Mesothelial cell of epicardium (in vitro differentiated cells): Measurements from ENCODE around the gene PARD3B. TPM values are rescaled to one million over a fixed set of nuclear protein-coding genes. Genes with fewer than 3 reads are reported as not detected.

ENCODE experiments used
- DNase-seq, 2 experiments: peaks; one replicate each; pipeline ENCODE4 v3.0.0; 2021; ENCODE audit warnings: low spot score in 2 of 2; ENCODE audit not compliant: unreplicated experiment in 2 of 2
- H3K27ac Mint-ChIP-seq: 2 replicates; pipeline ENCODE4 v1.8.0; 2021; ENCODE audit warnings: mixed read lengths
- H3K27me3 Mint-ChIP-seq: 2 replicates; pipeline ENCODE4 v1.8.0; 2021; ENCODE audit warnings: low read depth, mixed read lengths
- H3K36me3 Mint-ChIP-seq: 2 replicates; pipeline ENCODE4 v1.8.0; 2021; ENCODE audit warnings: mixed read lengths
- H3K4me1 Mint-ChIP-seq: 2 replicates; pipeline ENCODE4 v1.8.0; 2021; ENCODE audit warnings: mixed read lengths
- H3K4me3 Mint-ChIP-seq: 2 replicates; pipeline ENCODE4 v1.8.0; 2021; ENCODE audit warnings: mild to moderate bottlenecking, moderate library complexity, mixed read lengths
- H3K9me3 Mint-ChIP-seq: 2 replicates; pipeline ENCODE4 v1.8.0; 2021; ENCODE audit warnings: mixed read lengths
- total RNA-seq: library from RNA; stranded (reverse); gene quantifications from 3 replicates; pipeline ENCODE4 v1.2.1, GENCODE V29; 2021
- TF ChIP-seq, protein P1 (sequence below): fragments of 200-600 bp; sonication (generic); IDR thresholded peaks from one replicate; pipeline ENCODE4 v1.5.0; 2021; ENCODE audit warnings: antibody characterized with exemption; ENCODE audit not compliant: unreplicated experiment

The PARD3B gene
- total RNA-seq, 1 donor from 2014 or later, result 23.4 TPM

GRCh38 chr2:205197468-205198139 is 652.3 kb downstream of the PARD3B start:
- TF ChIP-seq, protein P1, sequence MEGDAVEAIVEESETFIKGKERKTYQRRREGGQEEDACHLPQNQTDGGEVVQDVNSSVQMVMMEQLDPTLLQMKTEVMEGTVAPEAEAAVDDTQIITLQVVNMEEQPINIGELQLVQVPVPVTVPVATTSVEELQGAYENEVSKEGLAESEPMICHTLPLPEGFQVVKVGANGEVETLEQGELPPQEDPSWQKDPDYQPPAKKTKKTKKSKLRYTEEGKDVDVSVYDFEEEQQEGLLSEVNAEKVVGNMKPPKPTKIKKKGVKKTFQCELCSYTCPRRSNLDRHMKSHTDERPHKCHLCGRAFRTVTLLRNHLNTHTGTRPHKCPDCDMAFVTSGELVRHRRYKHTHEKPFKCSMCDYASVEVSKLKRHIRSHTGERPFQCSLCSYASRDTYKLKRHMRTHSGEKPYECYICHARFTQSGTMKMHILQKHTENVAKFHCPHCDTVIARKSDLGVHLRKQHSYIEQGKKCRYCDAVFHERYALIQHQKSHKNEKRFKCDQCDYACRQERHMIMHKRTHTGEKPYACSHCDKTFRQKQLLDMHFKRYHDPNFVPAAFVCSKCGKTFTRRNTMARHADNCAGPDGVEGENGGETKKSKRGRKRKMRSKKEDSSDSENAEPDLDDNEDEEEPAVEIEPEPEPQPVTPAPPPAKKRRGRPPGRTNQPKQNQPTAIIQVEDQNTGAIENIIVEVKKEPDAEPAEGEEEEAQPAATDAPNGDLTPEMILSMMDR, result no peak

GRCh38 chr2:205198140-205198525 is 652.9 kb downstream of the PARD3B start:
- TF ChIP-seq, protein P1, result no peak
- DNase-seq, result no peak
- Mint-ChIP-seq H3K36me3 (no peaks in the 10 kb centered on the region), H3K4me1 (peaks cover 18% of the 10 kb centered on the region), H3K27me3 (no peaks in the 10 kb centered on the region), H3K4me3 (no peak overlapping the region), H3K9me3 (no peaks in the 10 kb centered on the region), H3K27ac (peak overlapping the region; percentile 71)

More at GRCh38 chr2:205197468-205198139, 652.3 kb downstream of the PARD3B start:
- peaks cover 23% of the 10 kb centered on the region for H3K4me1 Mint-ChIP-seq
- H3K27me3 Mint-ChIP-seq, result no peaks in the 10 kb centered on the region
- no peak for DNase-seq
- no peak overlapping the region for H3K4me3 Mint-ChIP-seq
- H3K36me3 Mint-ChIP-seq, result no peaks in the 10 kb centered on the region
- no peaks in the 10 kb centered on the region for H3K9me3 Mint-ChIP-seq
- H3K27ac Mint-ChIP-seq, result peak overlapping the region; percentile 71

DNA sequence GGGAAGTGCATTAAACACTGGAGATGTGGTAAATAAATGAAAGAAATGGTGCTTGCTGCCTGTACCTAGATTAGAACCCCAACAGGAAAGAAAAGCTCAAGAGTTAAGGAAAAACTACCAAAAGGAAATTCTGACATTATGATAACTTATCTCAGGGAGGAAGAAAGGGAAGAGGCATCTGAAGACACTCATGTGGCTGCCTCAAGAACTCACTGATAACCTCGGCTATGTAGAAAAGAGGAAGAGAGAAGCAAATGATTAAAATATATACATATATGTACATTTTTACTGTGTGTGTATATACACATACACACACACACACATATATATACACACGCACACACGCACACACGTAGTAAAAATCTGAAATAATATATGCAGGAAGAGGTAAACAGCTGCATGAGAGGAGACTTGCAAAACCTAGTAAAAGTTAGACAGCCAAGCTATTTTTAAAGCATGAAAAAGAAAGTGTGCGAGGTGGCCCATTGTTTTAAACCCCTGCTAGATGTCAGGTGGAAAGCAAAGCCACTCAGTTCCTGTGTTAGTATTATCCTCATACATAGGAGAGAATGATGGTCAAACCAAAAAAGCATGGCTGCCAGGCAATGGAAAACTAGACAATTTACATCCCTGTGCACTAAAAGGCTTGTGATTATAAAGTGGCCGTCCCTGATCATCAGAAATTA is 654.0 kb downstream of the PARD3B start:
- no peak for DNase-seq
- Mint-ChIP-seq H3K27ac (no peak overlapping the region), H3K27me3 (no peaks in the 10 kb centered on the region), H3K4me1 (peaks cover 13% of the 10 kb centered on the region), H3K4me3 (no peak overlapping the region), H3K36me3 (peaks cover 5% of the 10 kb centered on the region), H3K9me3 (peaks cover 4% of the 10 kb centered on the region)
- TF ChIP-seq, protein P1, result no peak

- Mint-ChIP-seq H3K27ac (no peak overlapping the region), H3K27me3 (no peaks in the 10 kb centered on the region), H3K4me3 (no peak overlapping the region), H3K36me3 (peaks cover 4% of the 10 kb centered on the region), H3K9me3 (peaks cover under 1% of the 10 kb centered on the region), H3K4me1 (no peaks in the 10 kb centered on the region)
- TF ChIP-seq, protein P1, result no peak
- no peak for DNase-seq
Measured at GRCh38 chr2:205210494-205210893, 665.2 kb downstream of the PARD3B start.

DNA sequence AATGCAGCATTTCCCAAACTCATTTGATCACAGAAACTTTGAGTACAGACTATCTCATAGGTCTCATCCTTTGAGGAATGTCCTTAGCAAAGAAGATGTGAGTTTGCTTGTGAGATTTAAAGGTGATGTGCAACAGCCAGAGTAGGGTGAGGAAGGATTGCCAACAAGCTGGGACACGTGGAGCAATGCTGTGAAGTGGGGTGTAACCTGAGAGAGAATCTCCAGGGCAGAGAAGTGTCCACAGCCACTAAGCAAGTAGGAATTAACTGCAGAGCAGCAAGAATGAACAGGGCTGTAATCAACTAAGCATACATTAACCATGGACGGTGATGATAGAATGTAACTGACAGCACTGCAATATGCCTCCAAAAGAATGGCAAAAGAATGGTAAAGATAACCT is 667.1 kb downstream of the PARD3B start:
- TF ChIP-seq, protein P1, result no peak
- H3K27ac Mint-ChIP-seq, result no peak overlapping the region
- H3K4me1 Mint-ChIP-seq, result peaks cover 7% of the 10 kb centered on the region

More for the DNA sequence above, 667.1 kb downstream of the PARD3B start:
- H3K36me3 Mint-ChIP-seq, result no peaks in the 10 kb centered on the region
- no peaks in the 10 kb centered on the region for H3K27me3 Mint-ChIP-seq
- no peaks in the 10 kb centered on the region for H3K9me3 Mint-ChIP-seq
- H3K4me3 Mint-ChIP-seq, result no peak overlapping the region
- no peak for DNase-seq
